ENCODE data around the gene VRK3.

- TF ChIP-seq CTCF (IDR thresholded peaks at IDR 0.05; ENCODE audit: poor library complexity, severe bottlenecking) (no peak), MXI1 (conservative IDR thresholded peaks at IDR 0.05; ENCODE audit: poor library complexity, severe bottlenecking) (no peak), POLR2AphosphoS5 (IDR thresholded peaks at IDR 0.05) (no peak), RAD21 (conservative IDR thresholded peaks at IDR 0.05) (no peak), EP300 (conservative IDR thresholded peaks at IDR 0.05; ENCODE audit: poor library complexity, severe bottlenecking) (no peak), REST (IDR thresholded peaks at IDR 0.05; ENCODE audit: borderline replicate concordance) (no peak), TAF1 (IDR thresholded peaks at IDR 0.05; ENCODE audit: low read depth) (no peak), EZH2 (IDR thresholded peaks at IDR 0.05; ENCODE audit: borderline replicate concordance, insufficient read depth, low read length, poor library complexity, severe bottlenecking) (no peak)
These were observed 21.9 kb downstream of the VRK3 start for GRCh38 chr19:50003254-50003788.

Measured in neural cell (in vitro differentiated cells).